Ovary (tissue), 3 donors: ENCODE data around the gene WNT9A.

Source experiments
- CTCF ChIP-seq, 3 donors: fragments of 450-650 bp in 2 of 3; fragments of 200-600 bp in 1 of 3; IDR thresholded peaks; one replicate each; pipeline versions ENCODE4 v1.5.1 to v1.8.0; 2016 to 2022; ENCODE audit warnings: antibody characterized with exemption in 3 of 3, mild to moderate bottlenecking in 1 of 3
- POLR2A ChIP-seq: fragments of 450-650 bp; IDR thresholded peaks from one replicate; pipeline ENCODE4 v1.6.1; 2017; ENCODE audit warnings: antibody characterized with exemption, mild to moderate bottlenecking, moderate library complexity
- donor health status: DM: no; HTN: no; CAD: no.

- TF ChIP-seq CTCF (IDR thresholded peaks at IDR 0.05), result no peak
- TF ChIP-seq POLR2A, result no peak
Measured at GRCh38 chr1:227903061-227903521, 44.6 kb downstream of the WNT9A start.
